Measurements from ENCODE around the gene CDH23. TPM values are rescaled to one million over a fixed set of nuclear protein-coding genes. Genes with fewer than 3 reads are reported as not detected.

The CDH23 gene
- total and polyA plus RNA-seq, 8 donors = 1.8 to 22.8 (median 3.0) TPM

DNA sequence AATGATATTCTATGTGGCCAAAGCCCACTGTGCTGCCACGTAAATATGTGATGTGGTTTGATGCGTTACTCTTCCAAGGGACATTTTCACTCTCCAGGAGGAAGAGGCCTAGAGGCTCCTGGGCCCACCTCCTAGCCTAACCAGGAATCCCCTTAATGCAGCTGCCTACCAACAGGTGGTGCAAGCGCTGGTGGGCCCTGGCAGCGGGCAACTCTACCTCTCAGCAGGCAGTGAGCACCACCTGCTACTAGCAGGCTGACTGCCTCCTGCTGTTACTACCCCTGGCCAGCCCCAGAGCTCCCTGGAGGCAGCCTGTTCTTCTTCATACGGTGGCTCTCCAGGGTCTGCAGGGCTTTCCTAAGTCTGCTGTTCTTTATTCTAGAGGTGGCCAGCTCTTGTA lies 62.8 kb downstream of the CDH23 start:
- intact Hi-C loops (cut with DNase I) = no loop called here
- no peaks in the 10 kb centered on the region for H3K4me1 ChIP-seq
- no peak for ATAC-seq
- H3K4me3 ChIP-seq = no peak overlapping the region
- H3K27ac ChIP-seq = no peak overlapping the region
- no peaks in the 10 kb centered on the region for H3K36me3 ChIP-seq
- no peak for DNase-seq
- peaks cover 0 to 6% of the 10 kb centered on the region in 2 donors for H3K27me3 ChIP-seq
- H3K9me3 ChIP-seq = no peaks in the 10 kb centered on the region
- TF ChIP-seq, protein P1, sequence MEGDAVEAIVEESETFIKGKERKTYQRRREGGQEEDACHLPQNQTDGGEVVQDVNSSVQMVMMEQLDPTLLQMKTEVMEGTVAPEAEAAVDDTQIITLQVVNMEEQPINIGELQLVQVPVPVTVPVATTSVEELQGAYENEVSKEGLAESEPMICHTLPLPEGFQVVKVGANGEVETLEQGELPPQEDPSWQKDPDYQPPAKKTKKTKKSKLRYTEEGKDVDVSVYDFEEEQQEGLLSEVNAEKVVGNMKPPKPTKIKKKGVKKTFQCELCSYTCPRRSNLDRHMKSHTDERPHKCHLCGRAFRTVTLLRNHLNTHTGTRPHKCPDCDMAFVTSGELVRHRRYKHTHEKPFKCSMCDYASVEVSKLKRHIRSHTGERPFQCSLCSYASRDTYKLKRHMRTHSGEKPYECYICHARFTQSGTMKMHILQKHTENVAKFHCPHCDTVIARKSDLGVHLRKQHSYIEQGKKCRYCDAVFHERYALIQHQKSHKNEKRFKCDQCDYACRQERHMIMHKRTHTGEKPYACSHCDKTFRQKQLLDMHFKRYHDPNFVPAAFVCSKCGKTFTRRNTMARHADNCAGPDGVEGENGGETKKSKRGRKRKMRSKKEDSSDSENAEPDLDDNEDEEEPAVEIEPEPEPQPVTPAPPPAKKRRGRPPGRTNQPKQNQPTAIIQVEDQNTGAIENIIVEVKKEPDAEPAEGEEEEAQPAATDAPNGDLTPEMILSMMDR (IDR thresholded peaks at IDR 0.05) = no peak

- TF ChIP-seq, protein P1 (IDR thresholded peaks at IDR 0.05) = no peak
- Histone ChIP-seq H3K4me1 (no peaks in the 10 kb centered on the region), H3K9me3 (no peaks in the 10 kb centered on the region), H3K4me3 (no peak overlapping the region), H3K27ac (no peak overlapping the region), H3K27me3 (peaks cover 0 to 6% of the 10 kb centered on the region in 2 donors), H3K36me3 (no peaks in the 10 kb centered on the region)
- intact Hi-C loops (cut with DNase I) = no loop called here
- no peak for DNase-seq
- ATAC-seq = no peak
These were observed 63.9 kb downstream of the CDH23 start for GRCh38 chr10:71460615-71461014.

DNA sequence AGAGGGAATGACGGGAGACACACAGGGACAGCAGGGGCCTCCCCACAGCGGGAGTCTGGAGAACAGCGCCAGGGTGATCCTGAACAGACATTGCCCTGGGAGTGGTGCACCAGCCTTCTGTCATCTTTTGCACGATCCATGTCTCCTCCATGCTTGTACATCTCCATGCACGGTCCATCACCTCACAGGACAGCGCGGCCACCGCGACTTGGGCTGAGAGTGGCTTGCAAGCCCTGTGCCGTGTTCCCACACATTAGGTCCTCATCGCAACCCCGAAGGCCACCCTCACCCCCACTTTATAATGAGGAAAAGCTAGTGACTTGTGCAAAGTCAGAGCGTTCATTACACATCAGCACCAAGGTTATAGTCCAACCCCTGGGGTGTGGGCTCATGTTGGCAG lies 64.7 kb downstream of the CDH23 start:
- intact Hi-C loops (cut with DNase I) = no loop called here
- Histone ChIP-seq H3K9me3 (no peaks in the 10 kb centered on the region), H3K27ac (no peak overlapping the region), H3K4me1 (no peaks in the 10 kb centered on the region), H3K27me3 (peaks cover 0 to 6% of the 10 kb centered on the region in 2 donors), H3K36me3 (no peaks in the 10 kb centered on the region), H3K4me3 (no peak overlapping the region)
- TF ChIP-seq, protein P1 (IDR thresholded peaks at IDR 0.05) = no peak
- no peak for ATAC-seq
- no peak for DNase-seq

GRCh38 chr10:71462062-71462935 lies 65.6 kb downstream of the CDH23 start:
- Histone ChIP-seq H3K27me3 (peaks cover 0 to 6% of the 10 kb centered on the region in 2 donors), H3K4me3 (no peak overlapping the region), H3K27ac (no peak overlapping the region), H3K36me3 (no peaks in the 10 kb centered on the region), H3K9me3 (no peaks in the 10 kb centered on the region), H3K4me1 (no peaks in the 10 kb centered on the region)
- no peak for DNase-seq
- ATAC-seq = no peak
- intact Hi-C loops (cut with DNase I) = no loop called here
- TF ChIP-seq, protein P1 (IDR thresholded peaks at IDR 0.05) = no peak

DNA sequence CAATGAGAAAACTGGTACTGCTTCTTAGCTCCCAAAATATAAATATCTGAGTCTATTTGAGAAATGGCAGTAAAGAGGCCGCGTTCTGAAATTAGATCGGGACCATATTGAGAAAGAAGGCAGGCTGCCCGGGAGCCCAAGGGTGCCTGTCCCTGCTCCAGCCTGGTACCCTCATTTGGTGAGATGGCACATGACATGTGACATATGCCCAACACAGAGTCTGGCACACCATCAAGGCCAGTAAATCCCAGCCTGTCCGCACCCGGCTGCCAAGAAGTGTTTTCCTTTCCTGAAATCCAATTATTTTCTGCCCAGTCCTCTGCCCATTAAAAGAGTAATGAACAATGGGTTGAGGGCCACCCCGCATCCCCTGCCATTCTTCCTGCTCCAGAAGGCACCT lies 66.4 kb downstream of the CDH23 start:
- ATAC-seq (no peak), DNase-seq (no peak)
- Histone ChIP-seq H3K27ac (no peak overlapping the region), H3K36me3 (no peaks in the 10 kb centered on the region), H3K9me3 (no peaks in the 10 kb centered on the region), H3K4me1 (no peaks in the 10 kb centered on the region), H3K4me3 (no peak overlapping the region), H3K27me3 (no peaks in the 10 kb centered on the region)
- TF ChIP-seq, protein P1 (IDR thresholded peaks at IDR 0.05) = no peak
- intact Hi-C loops (cut with DNase I) = no loop called here
